Measurements from ENCODE around the gene SFTPA1.
"Not testable (repeated sequence)": the region's sequence is repeated elsewhere in the genome, so short reads cannot be mapped to it uniquely, and the experiment has no call there.

Gene SFTPA1

GRCh38 chr10:79588800-79589199 lies 21.9 kb upstream of the SFTPA1 start:
- Histone ChIP-seq H3K9me3 (ENCODE audit: insufficient read depth, low read depth, low read length) (no peaks in the 10 kb centered on the region), H3K27me3 (ENCODE audit: insufficient read depth, low read length) (peaks cover 5% of the 10 kb centered on the region; the same call in 1 of the 2 replicates), H3K36me3 (ENCODE audit: insufficient read depth, low read depth, low read length) (no peaks in the 10 kb centered on the region), H3K9ac (ENCODE audit: low read depth, low read length) (no peak overlapping the region), H3K4me3 (ENCODE audit: low read length) (no peak overlapping the region), H3K4me1 (ENCODE audit: insufficient read depth, low read length) (no peaks in the 10 kb centered on the region), H3K27ac (ENCODE audit: low read length) (no peak overlapping the region)

GRCh38 chr10:79593377-79593776 lies 17.4 kb upstream of the SFTPA1 start:
- no peaks in the 10 kb centered on the region for H3K4me1 ChIP-seq (ENCODE audit: insufficient read depth, low read length)
- no peak overlapping the region for H3K9ac ChIP-seq (ENCODE audit: low read depth, low read length)
- H3K4me3 ChIP-seq (ENCODE audit: low read length): no peak overlapping the region
- peaks cover 14% of the 10 kb centered on the region for H3K9me3 ChIP-seq (ENCODE audit: insufficient read depth, low read depth, low read length)
- H3K27me3 ChIP-seq (ENCODE audit: insufficient read depth, low read length): peaks cover 5% of the 10 kb centered on the region; the same call in 1 of the 2 replicates
- H3K27ac ChIP-seq (ENCODE audit: low read length): no peak overlapping the region
- no peaks in the 10 kb centered on the region for H3K36me3 ChIP-seq (ENCODE audit: insufficient read depth, low read depth, low read length)

GRCh38 chr10:79594565-79594964 lies 16.2 kb upstream of the SFTPA1 start:
- not testable (repeated sequence) for H3K27me3 ChIP-seq (ENCODE audit: insufficient read depth, low read length); H3K4me3 ChIP-seq (ENCODE audit: low read length); H3K9ac ChIP-seq (ENCODE audit: low read depth, low read length); H3K4me1 ChIP-seq (ENCODE audit: insufficient read depth, low read length); H3K36me3 ChIP-seq (ENCODE audit: insufficient read depth, low read depth, low read length); H3K27ac ChIP-seq (ENCODE audit: low read length)
- H3K9me3 ChIP-seq (ENCODE audit: insufficient read depth, low read depth, low read length): peaks cover 23% of the 10 kb centered on the region

DNA sequence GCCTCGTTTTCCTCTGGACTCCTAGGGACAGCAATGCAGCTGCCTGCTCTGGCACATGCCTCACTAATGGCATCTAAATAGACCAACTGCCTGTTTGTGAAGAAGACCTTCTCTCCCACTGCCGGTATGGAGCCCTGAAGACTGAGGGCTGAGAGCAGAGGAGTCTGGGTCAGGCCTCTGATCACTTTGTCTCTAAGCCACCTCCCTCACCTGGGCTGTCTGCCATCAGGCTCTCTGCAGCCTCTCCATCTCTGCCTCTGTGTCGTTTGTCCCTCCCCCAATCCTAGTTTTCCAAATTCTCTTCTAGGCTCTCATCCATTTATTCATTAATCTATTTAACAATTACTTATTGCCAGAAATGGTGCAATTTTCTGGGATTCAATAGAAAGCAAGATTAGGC lies 15.2 kb upstream of the SFTPA1 start:
- H3K27me3 ChIP-seq (ENCODE audit: insufficient read depth, low read length): no peaks in the 10 kb centered on the region
- H3K9ac ChIP-seq (ENCODE audit: low read depth, low read length): no peak overlapping the region
- no peak overlapping the region for H3K27ac ChIP-seq (ENCODE audit: low read length)
- H3K9me3 ChIP-seq (ENCODE audit: insufficient read depth, low read depth, low read length): peaks cover 23% of the 10 kb centered on the region
- H3K36me3 ChIP-seq (ENCODE audit: insufficient read depth, low read depth, low read length): no peaks in the 10 kb centered on the region
- H3K4me3 ChIP-seq (ENCODE audit: low read length): no peak overlapping the region
- H3K4me1 ChIP-seq (ENCODE audit: insufficient read depth, low read length): peaks cover 9% of the 10 kb centered on the region; the same call in 1 of the 2 replicates

- not testable (repeated sequence) for H3K27me3 ChIP-seq (ENCODE audit: insufficient read depth, low read length); H3K9ac ChIP-seq (ENCODE audit: low read depth, low read length); H3K4me3 ChIP-seq (ENCODE audit: low read length); H3K36me3 ChIP-seq (ENCODE audit: insufficient read depth, low read depth, low read length); H3K27ac ChIP-seq (ENCODE audit: low read length)
- Histone ChIP-seq H3K4me1 (ENCODE audit: insufficient read depth, low read length) (peaks cover 17% of the 10 kb centered on the region; the same call in 1 of the 2 replicates), H3K9me3 (ENCODE audit: insufficient read depth, low read depth, low read length) (peaks cover 23% of the 10 kb centered on the region)
Measured at GRCh38 chr10:79599644-79600043, 11.1 kb upstream of the SFTPA1 start.

- H3K4me1 ChIP-seq (ENCODE audit: insufficient read depth, low read length): peaks cover 17% of the 10 kb centered on the region; the same call in 1 of the 2 replicates
- H3K27ac ChIP-seq (ENCODE audit: low read length): no peak overlapping the region
Measured at GRCh38 chr10:79601939-79602338, 8.8 kb upstream of the SFTPA1 start.

GRCh38 chr10:79602953-79603352 lies 7.8 kb upstream of the SFTPA1 start:
- H3K27ac ChIP-seq (ENCODE audit: low read length): no peak overlapping the region
- no peaks in the 10 kb centered on the region for H3K27me3 ChIP-seq (ENCODE audit: insufficient read depth, low read length)
- H3K4me1 ChIP-seq (ENCODE audit: insufficient read depth, low read length): peaks cover 17% of the 10 kb centered on the region; the same call in 1 of the 2 replicates
- no peak overlapping the region for H3K9ac ChIP-seq (ENCODE audit: low read depth, low read length)
- no peaks in the 10 kb centered on the region for H3K36me3 ChIP-seq (ENCODE audit: insufficient read depth, low read depth, low read length)
- peaks cover 14% of the 10 kb centered on the region for H3K9me3 ChIP-seq (ENCODE audit: insufficient read depth, low read depth, low read length)
- no peak overlapping the region for H3K4me3 ChIP-seq (ENCODE audit: low read length)

More at GRCh38 chr10:79601939-79602338, 8.8 kb upstream of the SFTPA1 start:
- Histone ChIP-seq H3K27me3 (ENCODE audit: insufficient read depth, low read length) (no peaks in the 10 kb centered on the region), H3K36me3 (ENCODE audit: insufficient read depth, low read depth, low read length) (no peaks in the 10 kb centered on the region), H3K4me3 (ENCODE audit: low read length) (no peak overlapping the region), H3K9ac (ENCODE audit: low read depth, low read length) (no peak overlapping the region), H3K9me3 (ENCODE audit: insufficient read depth, low read depth, low read length) (peaks cover 23% of the 10 kb centered on the region)

GRCh38 chr10:79604294-79604693 lies 6.4 kb upstream of the SFTPA1 start:
- no peaks in the 10 kb centered on the region for H3K36me3 ChIP-seq (ENCODE audit: insufficient read depth, low read depth, low read length)
- no peak overlapping the region for H3K9ac ChIP-seq (ENCODE audit: low read depth, low read length)
- no peaks in the 10 kb centered on the region for H3K27me3 ChIP-seq (ENCODE audit: insufficient read depth, low read length)
- H3K4me3 ChIP-seq (ENCODE audit: low read length): no peak overlapping the region
- H3K4me1 ChIP-seq (ENCODE audit: insufficient read depth, low read length): peaks cover 16% of the 10 kb centered on the region; the same call in 1 of the 2 replicates
- H3K9me3 ChIP-seq (ENCODE audit: insufficient read depth, low read depth, low read length): 0 out of 2 replicates have a peak, but pooled peaks cover under 1% of the 10 kb centered on the region
- no peak overlapping the region for H3K27ac ChIP-seq (ENCODE audit: low read length)

- Histone ChIP-seq H3K36me3 (ENCODE audit: insufficient read depth, low read depth, low read length) (no peaks in the 10 kb centered on the region), H3K9me3 (ENCODE audit: insufficient read depth, low read depth, low read length) (no peaks in the 10 kb centered on the region), H3K4me3 (ENCODE audit: low read length) (no peak overlapping the region), H3K4me1 (ENCODE audit: insufficient read depth, low read length) (peaks cover 10% of the 10 kb centered on the region; the same call in 1 of the 2 replicates), H3K27ac (ENCODE audit: low read length) (no peak overlapping the region), H3K27me3 (ENCODE audit: insufficient read depth, low read length) (no peaks in the 10 kb centered on the region), H3K9ac (ENCODE audit: low read depth, low read length) (no peak overlapping the region)
Measured at GRCh38 chr10:79605308-79605707, 5.4 kb upstream of the SFTPA1 start.

DNA sequence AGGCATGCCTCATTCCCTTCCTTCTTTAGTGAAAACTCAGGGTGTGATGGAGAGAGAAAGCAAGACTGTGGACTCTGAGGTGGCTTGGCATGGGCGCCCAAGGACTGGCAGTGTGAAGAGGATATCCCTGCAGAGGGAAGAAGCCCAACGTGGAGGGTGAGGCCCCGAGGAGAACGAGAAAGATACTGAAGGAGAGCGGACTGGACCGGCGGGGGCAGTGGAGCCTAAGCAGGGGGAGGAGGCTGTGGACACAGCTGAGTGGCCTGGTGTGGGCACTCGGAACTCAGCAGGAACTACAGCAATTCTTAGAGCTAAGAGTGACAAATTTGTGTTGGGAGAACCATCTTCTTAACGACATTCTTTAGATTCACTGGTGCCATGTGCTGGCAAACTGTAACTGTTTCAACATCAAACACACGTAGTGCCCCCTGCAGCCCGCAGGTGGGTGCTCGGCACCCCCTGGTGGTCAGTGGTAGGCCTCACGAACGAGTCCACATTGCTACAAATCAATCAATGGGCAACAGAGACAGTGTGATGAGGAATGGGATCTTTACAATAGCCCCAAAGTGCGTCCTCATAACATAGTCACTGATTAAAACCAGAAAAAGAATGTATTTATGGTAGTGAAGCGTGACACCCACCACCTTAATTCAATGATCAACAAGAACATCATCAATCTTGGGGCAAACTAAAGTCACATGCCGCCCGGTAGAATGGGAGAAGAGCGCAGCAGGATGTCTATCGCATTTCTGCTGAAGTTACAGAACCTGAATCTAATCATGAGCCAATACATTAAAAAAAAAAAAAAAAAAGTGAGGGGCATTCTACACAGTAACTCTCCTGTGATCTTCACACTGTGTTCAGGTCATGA lies 2.0 kb upstream of the SFTPA1 start:
- no peak overlapping the region for H3K9ac ChIP-seq (ENCODE audit: low read depth, low read length)
- no peaks in the 10 kb centered on the region for H3K4me1 ChIP-seq (ENCODE audit: insufficient read depth, low read length)
- no peaks in the 10 kb centered on the region for H3K9me3 ChIP-seq (ENCODE audit: insufficient read depth, low read depth, low read length)
- H3K36me3 ChIP-seq (ENCODE audit: insufficient read depth, low read depth, low read length): no peaks in the 10 kb centered on the region
- H3K27me3 ChIP-seq (ENCODE audit: insufficient read depth, low read length): no peaks in the 10 kb centered on the region
- no peak overlapping the region for H3K4me3 ChIP-seq (ENCODE audit: low read length)
- H3K27ac ChIP-seq (ENCODE audit: low read length): no peak overlapping the region

DNA sequence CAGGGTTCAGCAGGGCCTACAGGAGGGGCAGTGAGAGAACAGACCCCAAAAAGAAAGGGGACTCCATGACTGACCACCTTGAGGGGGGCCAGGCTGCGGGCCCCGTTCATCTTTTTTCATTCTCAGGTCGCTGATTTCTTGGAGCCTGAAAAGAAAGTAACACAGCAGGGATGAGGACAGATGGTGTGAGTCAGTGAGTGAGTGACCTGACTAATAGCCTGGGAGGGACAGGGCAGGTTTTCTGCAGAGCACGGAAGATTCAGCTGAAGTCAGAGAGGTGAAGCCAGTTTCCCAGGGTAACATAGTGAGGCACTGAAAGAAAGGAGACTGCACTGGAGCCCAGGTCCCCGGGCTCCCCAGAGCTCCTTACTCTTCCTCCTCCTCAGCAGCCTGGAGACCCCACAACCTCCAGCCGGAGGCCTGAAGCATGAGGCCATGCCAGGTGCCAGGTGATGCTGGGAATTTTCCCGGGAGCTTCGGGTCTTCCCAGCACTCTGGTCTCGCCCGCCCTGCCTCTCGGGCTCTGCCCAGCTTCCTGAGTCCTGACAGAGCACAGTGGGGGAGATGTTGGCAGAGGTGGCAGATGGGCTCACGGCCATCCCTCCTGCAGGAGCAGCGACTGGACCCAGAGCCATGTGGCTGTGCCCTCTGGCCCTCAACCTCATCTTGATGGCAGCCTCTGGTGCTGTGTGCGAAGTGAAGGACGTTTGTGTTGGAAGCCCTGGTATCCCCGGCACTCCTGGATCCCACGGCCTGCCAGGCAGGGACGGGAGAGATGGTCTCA lies 646 bp downstream of the SFTPA1 start:
- H3K36me3 ChIP-seq (ENCODE audit: insufficient read depth, low read depth, low read length); H3K27me3 ChIP-seq (ENCODE audit: insufficient read depth, low read length); H3K9ac ChIP-seq (ENCODE audit: low read depth, low read length); H3K9me3 ChIP-seq (ENCODE audit: insufficient read depth, low read depth, low read length); H3K4me3 ChIP-seq (ENCODE audit: low read length); H3K4me1 ChIP-seq (ENCODE audit: insufficient read depth, low read length); H3K27ac ChIP-seq (ENCODE audit: low read length): not testable (repeated sequence)
